IPS DF 6.9 (cell line): Measurements from ENCODE around the gene GP5.

Experiments
- DNase-seq: peaks from one replicate; pipeline ENCODE4 v3.0.0-alpha.2; 2013; ENCODE audit warnings: low read depth, low spot score
- H3K27ac ChIP-seq: one replicate; pipeline ENCODE4 v1.5.1; 2013; ENCODE audit warnings: low read length, control low read depth
- H3K27me3 ChIP-seq: 2 replicates; pipeline ENCODE4 v1.6.1; 2013; ENCODE audit warnings: mild to moderate bottlenecking, low read length; ENCODE audit not compliant: control insufficient read depth, insufficient read depth
- H3K36me3 ChIP-seq: 2 replicates; pipeline ENCODE4 v1.6.1; 2013; ENCODE audit warnings: low read length; ENCODE audit not compliant: control insufficient read depth, insufficient read depth
- H3K4me1 ChIP-seq: 2 replicates; pipeline ENCODE4 v1.6.1; 2013; ENCODE audit warnings: low read length; ENCODE audit not compliant: control insufficient read depth, insufficient read depth
- H3K4me3 ChIP-seq: 2 replicates; pipeline ENCODE4 v1.5.1; 2013; ENCODE audit warnings: mild to moderate bottlenecking, low read length
- H3K9me3 ChIP-seq: 2 replicates; pipeline ENCODE4 v1.6.1; 2013; ENCODE audit warnings: low read length, inconsistent platforms; ENCODE audit not compliant: control insufficient read depth, insufficient read depth
- WGBS: extraction: QIAGEN DNeasy Blood & Tissue Kit; methylation state at CpG from one replicate; pipeline ENCODE4 v1.1.7; 2013; ENCODE audit warnings: mixed read lengths, missing lambda C conversion rate; ENCODE audit not compliant: insufficient read length, insufficient coverage; 5-methylcytosine and 5-hydroxymethylcytosine counted together

The GP5 gene

GRCh38 chr3:194351080-194351672, 47.9 kb downstream of the GP5 start, which contains the start of gene CPN2:
CPN2 (minus strand) TSS chr3:194351328; CDS start chr3:194342702, 8,626 bp downstream.
- no peak for DNase-seq
- no peak within 1 kb of the TSS for H3K4me3 ChIP-seq
- WGBS, result no CpG with 5 or more reads among the region's 24 CpGs
- H3K4me1 ChIP-seq, result no peaks in the 10 kb centered on the region; the same call in 1 of the 2 replicates
- no peaks in the 10 kb centered on the region for H3K36me3 ChIP-seq
- no peaks in the 10 kb centered on the region for H3K27me3 ChIP-seq
- H3K27ac ChIP-seq, result no peak within 1 kb of the TSS
- no peaks in the 10 kb centered on the region for H3K9me3 ChIP-seq

DNA sequence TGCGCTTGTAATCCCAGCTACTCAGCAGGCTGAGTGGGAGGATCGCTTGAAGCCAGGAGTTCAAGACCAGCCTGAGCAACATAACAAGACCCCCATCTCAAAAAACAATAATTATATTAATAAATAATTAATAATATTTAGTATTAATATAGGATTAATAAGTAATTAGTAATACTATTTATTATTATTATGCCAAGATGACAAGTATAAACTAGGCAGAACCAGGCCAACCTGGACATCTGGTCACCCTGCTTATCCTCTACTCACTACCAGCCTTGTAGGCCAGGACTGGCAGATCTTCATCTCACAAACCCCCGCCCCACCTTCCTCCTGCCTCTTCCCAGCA, 48.4 kb downstream of the GP5 start:
- H3K27ac ChIP-seq, result no peak overlapping the region
- no peaks in the 10 kb centered on the region for H3K27me3 ChIP-seq
- H3K9me3 ChIP-seq, result no peaks in the 10 kb centered on the region
- H3K36me3 ChIP-seq, result no peaks in the 10 kb centered on the region
- WGBS, result no CpG with 5 or more reads among the region's 3 CpGs
- H3K4me1 ChIP-seq, result no peaks in the 10 kb centered on the region; the same call in 1 of the 2 replicates
- no peak overlapping the region for H3K4me3 ChIP-seq
- DNase-seq, result no peak

- no CpG with 5 or more reads among the region's 6 CpGs for WGBS
Measured at GRCh38 chr3:194348354-194348753, 50.7 kb downstream of the GP5 start.

GRCh38 chr3:194346621-194347020, 52.4 kb downstream of the GP5 start:
- H3K27me3 ChIP-seq, result no peaks in the 10 kb centered on the region
- no peaks in the 10 kb centered on the region for H3K9me3 ChIP-seq
- no peak overlapping the region for H3K27ac ChIP-seq
- H3K36me3 ChIP-seq, result no peaks in the 10 kb centered on the region
- DNase-seq, result no peak
- peaks cover 2% of the 10 kb centered on the region; the same call in 1 of the 2 replicates for H3K4me1 ChIP-seq
- no peak overlapping the region for H3K4me3 ChIP-seq
- no CpG with 5 or more reads among the region's 5 CpGs for WGBS

More at GRCh38 chr3:194348354-194348753, 50.7 kb downstream of the GP5 start:
- no peak overlapping the region for H3K4me3 ChIP-seq
- no peak for DNase-seq
- H3K27me3 ChIP-seq, result no peaks in the 10 kb centered on the region
- no peaks in the 10 kb centered on the region for H3K9me3 ChIP-seq
- no peaks in the 10 kb centered on the region; the same call in 1 of the 2 replicates for H3K4me1 ChIP-seq
- H3K27ac ChIP-seq, result no peak overlapping the region
- H3K36me3 ChIP-seq, result no peaks in the 10 kb centered on the region

DNA sequence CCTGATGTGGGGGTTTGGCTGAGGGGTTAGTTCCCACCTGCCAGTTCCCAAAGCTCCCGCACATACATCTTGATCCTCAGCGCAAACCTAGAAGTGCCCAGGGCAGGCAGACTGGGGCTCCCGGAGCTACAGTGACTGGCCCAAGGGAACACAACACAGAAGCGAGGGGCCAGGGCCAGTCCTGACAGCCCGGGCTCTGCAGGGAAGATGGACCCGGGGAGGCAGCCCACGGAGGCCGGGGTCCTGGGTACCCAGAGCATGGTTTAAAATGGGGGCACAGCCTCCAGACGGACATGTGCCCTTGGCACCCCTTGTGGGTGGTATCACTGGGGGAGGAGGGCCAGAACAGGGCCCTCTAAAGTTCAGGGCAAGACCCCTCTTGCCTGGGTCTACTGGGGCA, 53.0 kb downstream of the GP5 start:
- no peaks in the 10 kb centered on the region for H3K36me3 ChIP-seq
- no peak overlapping the region for H3K27ac ChIP-seq
- peaks cover 7% of the 10 kb centered on the region for H3K4me1 ChIP-seq
- H3K27me3 ChIP-seq, result peaks cover 2% of the 10 kb centered on the region; the same call in 1 of the 2 replicates
- DNase-seq, result no peak
- no peak overlapping the region for H3K4me3 ChIP-seq
- WGBS, result no CpG with 5 or more reads among the region's 9 CpGs
- H3K9me3 ChIP-seq, result no peaks in the 10 kb centered on the region
